Measurements from ENCODE around the gene CTDSP2.

DNA sequence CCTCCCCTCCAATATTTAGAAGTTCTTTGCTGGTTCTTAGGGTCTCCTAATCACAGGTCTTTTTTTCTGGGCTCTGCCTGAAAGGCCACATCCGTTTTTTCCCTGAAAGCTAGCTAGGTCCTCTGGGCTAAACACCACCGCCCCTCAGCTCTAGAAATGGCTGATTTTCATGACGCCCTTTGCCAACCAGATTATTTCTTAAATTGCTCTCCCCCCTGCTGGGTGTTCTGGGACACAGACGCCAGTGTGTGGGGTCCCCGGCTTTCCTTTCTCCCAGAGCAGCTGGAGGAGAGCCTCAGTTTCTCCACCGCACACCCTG, 49.5 kb upstream of the CTDSP2 start:
- TF ChIP-seq, protein P1, sequence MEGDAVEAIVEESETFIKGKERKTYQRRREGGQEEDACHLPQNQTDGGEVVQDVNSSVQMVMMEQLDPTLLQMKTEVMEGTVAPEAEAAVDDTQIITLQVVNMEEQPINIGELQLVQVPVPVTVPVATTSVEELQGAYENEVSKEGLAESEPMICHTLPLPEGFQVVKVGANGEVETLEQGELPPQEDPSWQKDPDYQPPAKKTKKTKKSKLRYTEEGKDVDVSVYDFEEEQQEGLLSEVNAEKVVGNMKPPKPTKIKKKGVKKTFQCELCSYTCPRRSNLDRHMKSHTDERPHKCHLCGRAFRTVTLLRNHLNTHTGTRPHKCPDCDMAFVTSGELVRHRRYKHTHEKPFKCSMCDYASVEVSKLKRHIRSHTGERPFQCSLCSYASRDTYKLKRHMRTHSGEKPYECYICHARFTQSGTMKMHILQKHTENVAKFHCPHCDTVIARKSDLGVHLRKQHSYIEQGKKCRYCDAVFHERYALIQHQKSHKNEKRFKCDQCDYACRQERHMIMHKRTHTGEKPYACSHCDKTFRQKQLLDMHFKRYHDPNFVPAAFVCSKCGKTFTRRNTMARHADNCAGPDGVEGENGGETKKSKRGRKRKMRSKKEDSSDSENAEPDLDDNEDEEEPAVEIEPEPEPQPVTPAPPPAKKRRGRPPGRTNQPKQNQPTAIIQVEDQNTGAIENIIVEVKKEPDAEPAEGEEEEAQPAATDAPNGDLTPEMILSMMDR (IDR thresholded peaks at IDR 0.05; ENCODE audit: low read depth, low read length, poor library complexity, severe bottlenecking): no peak
- no peak for TF ChIP-seq EZH2phosphoT487 (IDR thresholded peaks at IDR 0.05; ENCODE audit: borderline replicate concordance, low read length)
